ENCODE data around the gene PEX7. TPM values are rescaled to one million over a fixed set of nuclear protein-coding genes. Genes with fewer than 3 reads are reported as not detected.

The PEX7 gene
- total RNA-seq, 1 donor from 2014 or later: 5.6 TPM

GRCh38 chr6:136792095-136792409 is 30.3 kb upstream of the PEX7 start:
- no peak for TF ChIP-seq CTCF (IDR thresholded peaks at IDR 0.05)
- H3K36me3 ChIP-seq: no peaks in the 10 kb centered on the region
- H3K27ac ChIP-seq: peak overlapping the region; percentile 98
- intact Hi-C loops (cut with DNase I): loop anchor here (5.0 kb wide), 1 partner anchor 150 kb away; no protein-coding TSS in a partner anchor
- H3K27me3 ChIP-seq: no peaks in the 10 kb centered on the region
- no peaks in the 10 kb centered on the region for H3K9me3 ChIP-seq
- DNase-seq: no peak
- peak overlapping the region; percentile 92 for H3K4me3 ChIP-seq
- H3K4me1 ChIP-seq: peaks cover 19% of the 10 kb centered on the region
- no peak for ATAC-seq

- Histone ChIP-seq H3K9me3 (no peaks in the 10 kb centered on the region), H3K36me3 (no peaks in the 10 kb centered on the region), H3K27me3 (no peaks in the 10 kb centered on the region), H3K27ac (peak within 1 kb of the TSS; percentile 98), H3K4me1 (peaks cover 14% of the 10 kb centered on the region), H3K4me3 (peak within 1 kb of the TSS; percentile 92)
- DNase-seq (peak; percentile 97), ATAC-seq (peak; percentile 92)
- intact Hi-C loops (cut with DNase I): loop anchor here (5.0 kb wide), 1 partner anchor 150 kb away; no protein-coding TSS in a partner anchor
- TF ChIP-seq CTCF (IDR thresholded peaks at IDR 0.05): peak; percentile 83
Observed at GRCh38 chr6:136792410-136793262, 29.8 kb upstream of the PEX7 start, which contains the start of gene MAP3K5. MAP3K5 (minus strand) TSS chr6:136792477; CDS start chr6:136792157, 320 bp downstream.

- H3K4me1 ChIP-seq: peaks cover 7% of the 10 kb centered on the region
- intact Hi-C loops (cut with DNase I): loop anchor here (5.0 kb wide), 1 partner anchor 151 kb away; no protein-coding TSS in a partner anchor
- H3K36me3 ChIP-seq: no peaks in the 10 kb centered on the region
- no peak for DNase-seq
- H3K27me3 ChIP-seq: no peaks in the 10 kb centered on the region
- peak overlapping the region; percentile 92 for H3K4me3 ChIP-seq
- no peaks in the 10 kb centered on the region for H3K9me3 ChIP-seq
- no peak for ATAC-seq
- TF ChIP-seq CTCF (IDR thresholded peaks at IDR 0.05): no peak
- peak overlapping the region; percentile 98 for H3K27ac ChIP-seq
Observed at GRCh38 chr6:136793363-136793762, 29.0 kb upstream of the PEX7 start.

- TF ChIP-seq CTCF (IDR thresholded peaks at IDR 0.05): no peak
- Histone ChIP-seq H3K27ac (no peak overlapping the region), H3K4me1 (peaks cover 5% of the 10 kb centered on the region), H3K27me3 (no peaks in the 10 kb centered on the region), H3K4me3 (no peak overlapping the region), H3K9me3 (no peaks in the 10 kb centered on the region), H3K36me3 (no peaks in the 10 kb centered on the region)
- ATAC-seq: no peak
- intact Hi-C loops (cut with DNase I): no loop called here
- no peak for DNase-seq
Observed at GRCh38 chr6:136795386-136795785, 27.0 kb upstream of the PEX7 start.

GRCh38 chr6:136795996-136796395 is 26.4 kb upstream of the PEX7 start:
- ATAC-seq: no peak
- TF ChIP-seq CTCF (IDR thresholded peaks at IDR 0.05): no peak
- intact Hi-C loops (cut with DNase I): no loop called here
- H3K9me3 ChIP-seq: no peaks in the 10 kb centered on the region
- DNase-seq: no peak
- peaks cover 5% of the 10 kb centered on the region for H3K4me1 ChIP-seq
- no peaks in the 10 kb centered on the region for H3K36me3 ChIP-seq
- H3K27ac ChIP-seq: no peak overlapping the region
- H3K27me3 ChIP-seq: no peaks in the 10 kb centered on the region
- no peak overlapping the region for H3K4me3 ChIP-seq
